HG03060 (cell line): ENCODE data around the gene TECR.
A peak's percentile ranks its signal among the peaks of the same experiment; 100 is the strongest.
"Not testable (repeated sequence)": the region's sequence is repeated elsewhere in the genome, so short reads cannot be mapped to it uniquely, and the experiment has no call there.

Experiments
- ATAC-seq: cut with Tn5 transposase; IDR thresholded peaks from one replicate; pipeline ENCODE4 v1.9.1; 2021; ENCODE audit warnings: low read depth, moderate number of reproducible peaks; ENCODE audit not compliant: unreplicated experiment

TECR gene

GRCh38 chr19:14580623-14581237, 51.3 kb downstream of the TECR start:
- no peak for ATAC-seq

- no peak for ATAC-seq
Observed at GRCh38 chr19:14582894-14583340, 53.5 kb downstream of the TECR start, which contains the start of gene CLEC17A. TSS of gene CLEC17A (plus strand) at chr19:14583084. CDS start at chr19:14583161, 77 bp downstream.

- ATAC-seq: not testable (repeated sequence)
Observed at GRCh38 chr19:14584372-14584771, 55.0 kb downstream of the TECR start.

GRCh38 chr19:14585187-14585586, 55.8 kb downstream of the TECR start:
- ATAC-seq: peak; percentile 76

- not testable (repeated sequence) for ATAC-seq
Observed at GRCh38 chr19:14589433-14589832, 60.0 kb downstream of the TECR start.

GRCh38 chr19:14595558-14595957, 66.2 kb downstream of the TECR start:
- ATAC-seq: no peak

- no peak for ATAC-seq
Observed at GRCh38 chr19:14599548-14600147, 70.3 kb downstream of the TECR start.

GRCh38 chr19:14603990-14604387, 74.6 kb downstream of the TECR start:
- no peak for ATAC-seq

GRCh38 chr19:14606627-14607026, 77.2 kb downstream of the TECR start:
- no peak for ATAC-seq

GRCh38 chr19:14611051-14611450, 81.7 kb downstream of the TECR start:
- no peak for ATAC-seq

GRCh38 chr19:14612242-14612641, 82.8 kb downstream of the TECR start:
- ATAC-seq: not testable (repeated sequence)

GRCh38 chr19:14612657-14613056, 83.3 kb downstream of the TECR start:
- ATAC-seq: no peak

- not testable (repeated sequence) for ATAC-seq
Observed at GRCh38 chr19:14613399-14614098, 84.2 kb downstream of the TECR start.

GRCh38 chr19:14614099-14614412, 84.7 kb downstream of the TECR start:
- ATAC-seq: no peak
